Measurements from ENCODE around the gene PJA2.

The PJA2 gene

DNA sequence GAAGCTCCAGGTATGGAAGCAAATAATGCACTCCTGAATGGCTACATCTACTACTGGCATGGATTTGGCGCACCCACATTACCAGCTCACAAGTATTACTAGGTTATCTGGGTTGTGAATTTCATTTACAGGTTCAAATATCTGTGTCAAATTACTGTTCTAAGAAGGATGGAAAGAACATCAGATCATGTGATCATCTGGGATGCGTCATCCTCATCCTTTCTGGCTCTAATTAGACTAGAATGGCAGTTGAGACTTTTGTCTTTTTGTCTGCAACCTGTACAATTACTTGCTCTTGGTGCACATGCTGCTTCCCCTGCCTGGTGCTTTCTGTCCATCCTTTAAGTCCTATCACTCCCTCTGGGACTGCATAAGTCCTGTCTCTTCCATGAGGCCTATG is 64.1 kb downstream of the PJA2 start:
- DNase-seq: no peak

- no peak for DNase-seq
Observed at GRCh38 chr5:109340351-109340750, 69.4 kb downstream of the PJA2 start.

GRCh38 chr5:109335114-109335513 is 74.7 kb downstream of the PJA2 start:
- DNase-seq: no peak

DNA sequence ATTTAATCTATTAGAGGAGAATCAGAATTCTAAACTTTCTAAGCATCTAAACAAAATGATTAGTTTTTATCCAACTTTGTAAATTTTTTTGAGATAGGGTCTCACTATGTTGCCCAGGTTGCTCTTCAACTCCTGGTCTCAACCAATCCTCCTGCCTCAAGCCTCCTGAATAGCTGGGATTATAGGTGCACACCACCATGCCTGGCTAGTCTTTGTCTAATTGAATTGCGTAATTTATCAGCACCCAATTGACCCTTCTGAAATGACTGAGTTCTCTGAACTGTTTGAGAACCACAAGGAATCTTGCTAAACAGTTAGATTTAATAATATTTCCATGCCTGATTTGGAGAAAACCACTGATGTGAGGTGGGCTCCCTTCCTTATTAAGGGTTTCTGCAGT is 75.7 kb downstream of the PJA2 start:
- DNase-seq: no peak

DNA sequence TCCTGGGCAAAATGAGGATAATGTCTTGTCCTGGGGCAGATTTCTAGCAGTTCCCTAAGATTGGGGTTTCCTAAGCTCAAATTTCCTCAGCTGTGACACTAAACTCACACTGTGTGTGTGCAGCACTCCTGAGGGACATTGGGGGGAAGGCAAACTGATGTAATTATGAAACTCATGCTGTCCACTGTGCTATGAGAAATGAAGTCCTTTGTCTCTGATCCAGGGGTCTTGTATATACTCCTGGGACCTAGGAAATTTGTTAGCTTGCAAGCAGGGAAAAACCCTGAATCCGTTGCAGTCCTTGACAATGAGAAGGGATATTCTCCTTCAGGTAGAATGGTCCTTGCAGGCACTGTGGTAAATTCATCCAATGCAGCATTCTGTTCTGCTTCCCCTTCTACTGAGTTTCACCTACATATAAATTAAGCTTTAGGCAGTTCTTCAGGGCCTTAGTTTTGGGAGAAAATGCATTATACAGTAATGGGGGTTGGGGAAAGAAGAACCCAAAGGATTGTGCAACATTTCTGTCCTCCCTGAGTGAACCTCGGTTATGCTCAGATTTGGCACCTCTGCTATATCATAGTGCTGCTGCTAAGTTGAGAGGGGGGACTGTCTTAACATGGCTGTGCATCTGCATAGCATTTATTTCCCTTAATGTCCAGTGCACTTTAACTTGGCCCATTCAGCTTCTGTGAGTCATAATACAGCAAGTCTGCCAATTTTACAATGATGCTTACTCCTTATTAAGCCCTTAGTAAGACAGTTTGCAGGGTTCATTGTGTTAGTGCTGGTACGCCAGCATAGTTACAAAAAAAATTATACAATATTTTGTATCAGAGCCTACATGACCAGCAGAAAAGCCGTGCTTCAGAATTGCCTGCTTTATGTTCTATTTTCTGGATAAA is 80.2 kb downstream of the PJA2 start:
- no peak for DNase-seq

- no peak for DNase-seq
Observed at GRCh38 chr5:109328626-109329025, 81.1 kb downstream of the PJA2 start.

DNA sequence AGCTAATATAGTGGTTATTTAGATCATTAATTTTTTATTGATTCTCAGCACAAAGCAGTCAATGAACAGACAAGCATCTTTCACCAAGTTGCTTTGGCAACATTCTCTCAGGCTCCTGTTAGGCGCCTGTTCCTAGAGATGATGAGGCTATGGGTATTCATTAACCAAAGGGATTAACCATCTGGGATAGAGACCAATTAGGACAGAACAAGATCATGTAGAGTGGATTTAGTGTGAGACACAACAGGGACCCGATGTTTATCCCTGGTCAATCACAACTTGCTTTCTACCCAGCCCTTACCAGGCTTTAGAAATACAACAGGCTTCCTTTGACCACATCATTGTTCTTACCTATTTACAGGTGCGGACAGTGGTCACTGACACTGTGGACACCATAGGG is 82.2 kb downstream of the PJA2 start:
- no peak for DNase-seq

- no peak for DNase-seq
Observed at GRCh38 chr5:109326919-109327318, 82.9 kb downstream of the PJA2 start.

DNA sequence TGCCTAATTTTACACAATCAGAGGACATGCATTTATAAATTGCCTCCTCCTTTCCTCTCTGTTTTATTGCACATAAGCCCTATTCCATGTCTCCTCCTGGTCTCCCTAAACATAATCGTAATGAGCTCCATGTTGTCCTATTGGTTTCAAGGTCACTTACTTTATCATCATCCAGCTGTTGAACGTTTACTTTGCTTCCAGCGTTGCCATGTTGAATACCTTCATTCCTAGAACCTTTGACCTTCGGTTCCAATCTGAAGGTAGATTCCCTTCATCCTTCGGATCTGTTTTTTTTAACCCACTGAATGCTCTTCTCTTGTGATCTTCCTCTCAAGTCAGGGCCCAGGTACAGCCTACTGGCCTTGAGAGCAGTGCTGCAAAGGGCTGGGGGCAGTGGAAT is 84.3 kb downstream of the PJA2 start:
- no peak for DNase-seq

DNA sequence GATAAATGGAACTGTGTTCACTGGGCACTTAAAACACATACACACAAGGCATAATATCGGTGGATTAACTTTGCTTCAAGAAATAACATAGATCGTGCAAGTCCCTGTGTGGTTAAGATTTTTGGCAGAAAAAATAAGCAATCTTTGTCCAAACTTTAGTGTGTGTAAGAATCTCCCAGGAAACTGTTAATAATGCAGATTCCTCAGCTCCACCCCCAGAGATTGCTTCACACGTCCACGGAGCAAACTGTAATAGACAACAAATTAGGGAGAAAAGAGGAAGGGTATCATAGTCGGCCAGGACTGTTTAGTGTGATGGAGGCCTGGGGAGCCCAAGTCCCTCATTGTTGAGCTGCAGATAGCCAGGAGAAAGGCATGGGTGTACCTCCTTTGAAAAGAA is 84.8 kb downstream of the PJA2 start:
- DNase-seq: no peak

DNA sequence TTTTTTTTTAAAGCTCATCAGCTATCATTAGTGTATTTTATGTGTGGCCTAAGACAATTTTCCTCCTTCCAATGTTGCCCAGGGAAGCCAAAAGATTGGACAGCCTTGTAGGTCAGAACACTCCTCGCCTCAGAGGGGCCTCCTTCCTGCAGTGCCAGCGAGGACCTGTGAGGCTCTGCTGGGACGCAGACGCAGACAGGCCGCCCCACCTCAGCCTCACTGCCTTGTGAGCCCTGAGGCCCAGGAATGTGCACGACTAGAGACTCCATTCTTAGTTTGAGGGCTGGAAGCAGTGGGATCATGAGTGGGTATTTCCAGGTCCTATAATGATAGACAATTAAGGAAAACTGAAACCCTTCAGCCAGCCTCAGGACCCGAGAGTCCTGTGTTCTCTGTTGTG is 85.4 kb downstream of the PJA2 start:
- DNase-seq: no peak

DNA sequence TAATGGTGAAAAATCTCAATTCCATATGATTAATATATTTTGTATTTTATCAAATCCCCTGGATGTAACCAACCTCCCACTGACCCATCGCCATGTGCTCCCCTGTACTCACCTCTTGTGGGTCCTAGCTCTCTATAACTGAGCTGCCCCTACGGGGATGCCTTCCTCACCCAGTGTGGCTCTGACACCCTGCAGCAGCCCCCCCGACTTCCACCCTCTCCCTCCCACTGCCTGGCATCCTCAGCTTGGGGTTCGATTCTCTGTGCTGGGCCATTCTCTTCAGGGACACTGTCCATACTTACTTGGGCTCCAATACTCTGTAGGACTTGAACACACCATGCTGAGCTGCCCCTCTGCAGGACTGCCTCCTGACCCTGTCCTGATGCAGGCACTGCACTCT is 87.1 kb downstream of the PJA2 start:
- DNase-seq: no peak

GRCh38 chr5:109319351-109319750 is 90.4 kb downstream of the PJA2 start:
- DNase-seq: no peak

- no peak for DNase-seq
Observed at GRCh38 chr5:109318455-109319108, 91.2 kb downstream of the PJA2 start.

- DNase-seq: no peak
Observed at GRCh38 chr5:109316634-109317033, 93.1 kb downstream of the PJA2 start.

GRCh38 chr5:109315245-109315644 is 94.5 kb downstream of the PJA2 start:
- DNase-seq: no peak

DNA sequence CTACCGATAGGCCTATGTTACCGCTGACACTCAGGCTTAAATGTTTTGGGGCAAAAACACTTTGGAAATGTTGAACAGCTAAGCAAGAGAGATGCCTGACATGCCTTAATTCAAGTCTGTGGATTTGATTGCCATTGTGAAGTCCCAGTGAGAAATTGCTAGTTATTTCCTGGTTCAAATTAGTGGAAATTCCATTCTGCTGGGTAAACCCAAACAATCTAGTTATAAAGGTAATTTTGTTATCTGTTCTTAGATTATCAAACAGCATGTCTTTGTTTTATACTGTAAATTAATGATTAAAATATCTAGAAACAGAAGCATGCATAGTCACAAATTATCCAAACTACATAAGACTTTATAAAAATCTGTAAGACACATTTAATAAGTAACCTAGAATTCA is 96.6 kb downstream of the PJA2 start:
- no peak for DNase-seq

GRCh38 chr5:109312695-109313094 is 97.1 kb downstream of the PJA2 start:
- no peak for DNase-seq

GRCh38 chr5:109310315-109310714 is 99.5 kb downstream of the PJA2 start:
- DNase-seq: no peak

DNA sequence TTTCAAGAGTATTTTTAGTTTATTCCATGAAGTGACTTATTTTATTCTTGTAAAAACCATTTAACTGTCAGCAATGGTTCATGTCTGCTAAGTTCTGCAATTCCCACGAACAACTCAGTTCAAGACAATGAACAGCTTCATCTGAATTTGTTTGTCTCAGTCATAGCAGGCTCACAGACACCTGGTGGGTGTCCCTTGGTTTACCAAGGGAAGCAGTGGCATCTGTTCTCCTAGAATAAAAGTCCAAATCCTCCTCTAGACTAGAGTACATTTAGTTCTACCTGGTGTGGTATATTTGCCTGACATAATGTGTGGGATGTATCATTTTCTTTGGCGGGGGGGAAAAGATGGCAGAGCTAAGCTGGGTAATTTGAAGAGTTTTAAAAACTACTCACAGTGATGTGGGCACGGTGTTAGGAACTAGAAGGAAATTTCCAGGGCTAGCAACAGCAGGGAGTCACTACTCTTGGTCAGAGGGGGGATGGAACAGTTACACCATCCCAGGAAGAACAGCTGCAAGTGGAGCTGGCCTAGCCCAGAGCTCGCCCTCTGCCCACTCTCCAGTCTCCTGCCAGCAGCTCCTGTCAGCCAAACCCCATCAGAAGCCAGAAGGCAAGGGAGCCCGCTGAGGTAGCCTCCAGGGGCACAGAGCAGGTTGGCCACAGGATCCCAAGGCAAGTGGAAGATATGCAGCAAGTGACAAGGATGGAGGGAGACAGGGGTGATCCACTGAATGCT is 100.3 kb downstream of the PJA2 start:
- DNase-seq: no peak

GRCh38 chr5:109307951-109308350 is 101.8 kb downstream of the PJA2 start:
- no peak for DNase-seq

DNA sequence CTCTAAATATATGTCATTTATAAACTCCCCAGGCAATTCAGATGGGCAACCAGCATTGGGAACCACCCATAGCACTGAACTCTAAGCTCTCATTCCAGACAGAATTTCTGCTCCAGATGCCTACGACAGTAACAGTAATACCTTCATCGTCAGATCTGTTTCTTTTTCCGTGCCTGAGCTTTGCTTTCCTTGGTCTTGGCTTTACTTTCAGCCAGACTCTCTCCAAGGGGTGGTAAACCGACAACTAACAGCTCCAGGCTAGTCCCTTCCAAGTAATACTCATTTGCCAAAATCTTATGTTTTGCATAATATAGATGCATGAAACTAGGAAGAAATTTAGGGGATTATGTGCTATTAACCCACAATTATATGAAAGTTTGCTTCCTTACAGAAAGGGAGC is 102.3 kb downstream of the PJA2 start:
- DNase-seq: no peak

GRCh38 chr5:109305352-109305751 is 104.4 kb downstream of the PJA2 start:
- no peak for DNase-seq

DNA sequence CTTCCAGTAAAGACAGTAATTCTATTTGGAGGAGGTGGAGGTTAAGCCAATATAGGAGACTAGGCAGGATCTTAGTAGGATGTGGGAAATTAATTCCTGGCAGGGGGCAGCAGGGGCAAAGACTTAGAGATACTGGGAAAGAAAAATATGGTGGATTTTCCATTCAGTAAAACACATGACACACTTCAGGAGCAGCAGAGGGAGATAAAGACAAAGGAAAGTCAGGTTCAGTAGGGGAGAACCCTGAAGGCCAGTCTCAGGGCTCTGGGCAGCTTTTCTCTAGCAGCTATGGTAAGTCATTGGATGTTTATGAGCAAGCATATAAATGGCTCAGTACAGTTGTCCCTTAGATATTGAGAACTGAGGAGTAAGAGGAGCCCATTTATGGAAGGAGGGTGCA is 105.5 kb downstream of the PJA2 start:
- no peak for DNase-seq

Measured in GF-D8 (cell line).